Inferior parietal cortex (tissue), 1 donor: Measurements from ENCODE around the gene SH3BP2.
"Not testable (repeated sequence)": the region's sequence is repeated elsewhere in the genome, so short reads cannot be mapped to it uniquely, and the experiment has no call there.

ENCODE experiments used
- DNase-seq: peaks from one replicate; pipeline ENCODE4 v3.0.0-alpha.2; 2016; ENCODE audit errors: extremely low spot score

SH3BP2 gene

DNA sequence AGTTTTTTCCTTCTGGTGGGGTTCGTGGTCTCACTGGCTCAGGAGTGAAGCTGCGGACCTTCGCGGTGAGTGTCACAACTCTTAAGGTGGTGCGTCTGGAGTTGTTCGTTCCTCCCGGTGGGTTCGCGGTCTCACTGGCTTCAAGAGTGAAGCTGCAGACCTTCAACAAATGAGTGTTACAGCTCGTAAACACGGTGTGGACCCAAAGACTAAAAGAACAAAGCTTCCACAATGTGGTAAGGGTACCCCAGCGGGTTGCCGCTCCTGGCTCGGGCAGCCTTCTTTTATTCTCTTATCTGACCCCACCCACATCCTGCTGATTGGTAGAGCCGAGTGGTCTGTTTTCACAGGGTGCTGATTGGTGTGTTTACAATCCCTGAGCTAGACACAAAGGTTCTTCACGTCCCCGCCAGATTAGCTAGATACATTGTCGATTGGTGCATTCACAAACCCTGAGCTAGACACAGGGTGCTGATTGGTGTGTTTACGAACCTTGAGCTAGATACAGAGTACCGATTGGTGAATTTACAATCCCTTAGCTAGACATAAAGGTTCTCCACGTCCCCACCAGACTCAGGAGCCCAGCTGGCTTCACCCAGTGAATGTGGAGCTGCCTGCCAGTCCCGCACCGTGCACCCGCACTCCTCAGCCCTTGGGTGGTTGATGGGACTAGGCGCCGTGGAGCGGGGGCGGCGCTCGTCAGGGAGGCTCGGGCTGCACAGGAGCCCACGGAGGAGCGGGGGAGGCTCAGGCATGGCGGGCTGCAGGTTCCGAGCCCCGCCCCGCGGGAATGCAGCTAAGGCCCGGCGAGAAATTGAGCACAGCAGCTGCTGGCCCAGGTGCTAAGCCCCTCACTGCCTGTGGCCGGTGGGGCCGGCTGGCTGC, 30.2 kb upstream of the SH3BP2 start:
- not testable (repeated sequence) for DNase-seq

DNA sequence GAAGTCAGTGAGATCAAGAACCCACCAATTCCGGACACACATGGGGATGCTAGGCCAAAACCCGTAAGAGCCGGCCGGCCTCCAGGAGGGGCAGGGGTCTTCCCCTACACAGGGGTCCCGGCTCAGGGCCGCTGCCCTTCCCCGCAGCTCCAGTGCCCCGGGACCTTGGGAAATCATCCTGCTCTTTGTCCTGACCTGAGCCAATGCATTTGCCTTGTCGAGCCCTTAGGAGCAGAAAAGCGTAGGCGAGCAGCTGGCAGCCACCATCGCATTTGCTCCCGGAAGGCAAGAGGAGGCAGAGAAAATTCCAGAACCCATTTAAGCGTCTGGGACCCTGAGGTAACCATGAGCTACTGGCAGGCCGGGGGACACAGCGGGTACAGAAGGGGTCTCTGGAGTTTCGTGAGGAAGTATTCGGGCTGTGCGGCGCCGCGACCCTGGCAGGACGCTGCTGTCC, 29.3 kb upstream of the SH3BP2 start:
- DNase-seq = no peak

DNA sequence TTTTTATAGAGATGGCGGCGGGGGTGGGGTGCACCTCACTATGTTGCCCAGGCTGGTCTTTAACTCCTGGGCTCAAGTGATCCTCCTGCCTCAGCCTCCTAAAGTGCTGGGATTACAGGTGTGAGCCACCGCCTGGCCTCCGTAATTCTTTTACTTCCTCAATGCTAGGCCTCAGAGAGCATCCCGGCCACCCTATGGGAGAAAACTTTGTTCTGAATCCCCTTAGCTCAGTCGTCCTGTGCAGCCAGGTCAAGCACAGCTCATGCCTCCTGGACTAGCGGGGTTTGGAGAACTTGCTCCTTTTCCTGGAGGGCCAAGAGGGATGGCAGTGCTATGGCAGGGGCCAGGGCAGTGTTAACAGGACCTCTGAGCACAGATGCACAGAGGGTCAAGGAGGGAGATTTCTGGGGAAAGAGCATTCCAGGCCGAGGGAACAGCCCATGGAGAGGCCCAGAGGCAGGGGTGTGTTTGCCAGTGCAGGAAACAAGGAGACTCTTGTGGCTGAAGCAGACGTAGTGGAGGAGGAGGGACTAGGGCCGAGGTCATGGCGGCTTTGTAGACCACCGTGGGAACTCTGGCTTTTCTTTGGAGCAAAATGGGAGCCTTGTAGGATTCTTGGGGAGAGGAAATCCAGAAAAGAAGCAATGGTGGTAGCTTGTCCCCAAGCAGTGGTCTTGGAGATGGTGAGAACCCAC, 26.9 kb upstream of the SH3BP2 start:
- DNase-seq = no peak

GRCh38 chr4:2767046-2767704, 25.7 kb upstream of the SH3BP2 start:
- no peak for DNase-seq

GRCh38 chr4:2767705-2768074, 25.2 kb upstream of the SH3BP2 start:
- DNase-seq = no peak

DNA sequence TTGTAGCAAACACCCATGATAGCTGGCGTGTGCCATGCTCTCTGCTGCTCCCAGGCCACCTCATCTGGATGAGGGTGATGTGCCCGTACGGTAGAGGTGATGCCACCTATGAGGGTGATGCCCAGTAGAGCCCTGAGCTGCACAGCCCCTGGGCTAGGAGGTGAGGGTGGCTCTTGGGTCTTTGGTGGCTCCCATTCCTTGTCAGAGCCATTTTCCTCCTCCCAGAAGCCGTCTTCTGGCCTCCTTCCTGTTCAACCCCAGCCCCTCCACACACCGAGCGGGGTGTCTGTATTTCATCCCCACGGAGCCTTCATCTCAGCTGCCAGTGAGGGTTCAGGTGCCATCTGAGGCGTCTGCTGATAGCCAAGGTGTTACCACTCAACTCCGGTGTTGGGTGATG, 24.8 kb upstream of the SH3BP2 start:
- no peak for DNase-seq

DNA sequence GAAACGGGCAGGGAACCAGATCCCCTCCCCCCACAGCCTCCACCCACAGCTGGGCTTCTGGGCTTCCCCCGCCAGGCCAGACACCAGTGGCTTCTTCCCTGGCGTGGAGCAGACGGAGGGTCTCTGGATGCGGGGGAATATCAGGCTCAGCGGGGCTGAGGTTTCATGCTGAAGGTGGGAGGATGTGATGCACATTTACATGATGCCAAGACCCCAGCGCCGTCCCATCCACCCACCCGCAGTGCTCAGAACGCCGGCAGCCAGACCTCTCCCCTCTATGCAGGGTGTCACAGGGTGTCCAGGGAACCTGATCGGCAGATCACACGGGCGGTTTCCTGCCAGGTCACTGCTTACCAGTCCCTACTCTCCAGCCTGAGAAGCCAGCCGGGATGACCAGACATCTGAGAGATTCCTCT, 24.0 kb upstream of the SH3BP2 start:
- no peak for DNase-seq

- DNase-seq = no peak
Measured at GRCh38 chr4:2771264-2771663, 21.6 kb upstream of the SH3BP2 start.

DNA sequence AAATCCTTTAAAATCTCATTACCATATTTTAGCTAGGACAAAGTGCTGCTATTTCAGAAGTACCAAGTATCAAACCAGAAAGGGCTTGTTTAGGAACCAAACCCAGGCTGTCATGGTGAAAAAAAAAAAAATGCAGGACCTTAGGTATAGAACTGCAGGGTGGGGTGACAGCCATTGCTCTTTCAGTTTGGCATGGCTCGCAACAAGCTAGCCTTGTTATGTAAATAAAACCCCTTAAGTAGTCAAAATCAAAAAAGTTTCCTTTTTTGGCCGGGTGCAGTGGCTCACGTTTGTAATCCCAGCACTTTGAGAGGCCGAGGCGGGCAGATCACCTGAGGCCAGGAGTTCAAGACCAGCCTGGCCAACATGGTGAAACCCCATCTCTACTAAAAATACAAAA, 12.2 kb upstream of the SH3BP2 start:
- DNase-seq = not testable (repeated sequence)

- no peak for DNase-seq
Measured at GRCh38 chr4:2781911-2782310, 11.0 kb upstream of the SH3BP2 start.

- DNase-seq = no peak
Measured at GRCh38 chr4:2783790-2784189, 9.1 kb upstream of the SH3BP2 start.

- DNase-seq = no peak
Measured at GRCh38 chr4:2785613-2786012, 7.3 kb upstream of the SH3BP2 start.

DNA sequence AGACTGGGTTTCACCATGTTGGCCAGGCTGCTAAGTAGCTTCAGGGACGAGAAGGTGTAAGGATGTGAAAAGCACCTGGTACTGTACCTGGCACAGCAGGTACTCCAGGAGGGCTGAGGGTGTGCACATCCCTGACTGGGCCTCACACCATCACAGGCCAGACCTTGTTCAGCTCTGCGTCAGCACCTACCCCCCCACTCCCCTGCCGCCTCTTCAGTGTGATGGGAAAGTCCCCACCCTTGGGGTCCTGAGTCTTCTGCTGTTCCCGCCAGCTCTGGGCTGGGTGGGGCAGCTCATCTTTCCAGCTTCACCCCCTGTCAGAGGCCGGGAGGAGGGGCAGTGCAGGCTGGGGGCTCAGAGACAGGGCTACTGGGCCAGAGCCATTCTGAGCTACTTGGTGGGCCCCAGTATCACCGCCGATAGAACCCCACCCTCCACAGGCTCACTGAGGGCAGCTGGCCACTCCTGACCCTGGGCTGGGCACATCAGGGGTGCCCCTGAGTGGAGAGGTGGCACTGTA, 6.7 kb upstream of the SH3BP2 start:
- DNase-seq = no peak

DNA sequence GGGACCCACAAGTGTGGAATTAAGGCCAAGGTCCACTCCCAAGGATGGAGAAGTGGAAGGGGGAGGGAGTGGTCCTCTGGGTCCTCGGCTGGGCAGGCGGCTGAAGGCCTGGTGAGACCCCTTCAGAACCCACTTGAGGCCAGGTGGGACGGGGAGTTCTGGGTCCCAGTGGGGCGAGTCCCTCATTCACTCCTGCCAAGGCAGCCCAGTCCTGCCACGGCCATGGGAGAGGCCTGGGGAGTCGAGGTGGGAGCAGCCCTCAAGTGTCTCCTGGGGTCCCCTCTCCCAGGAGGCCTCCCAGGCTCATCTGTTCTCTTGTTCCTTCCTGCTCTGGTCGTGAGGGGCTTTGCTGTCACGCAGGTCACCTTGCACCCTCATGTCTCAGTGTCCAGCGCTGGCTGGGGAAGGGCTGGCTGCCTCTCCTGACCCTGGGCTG, 6.1 kb upstream of the SH3BP2 start:
- no peak for DNase-seq

GRCh38 chr4:2787230-2788100, 5.4 kb upstream of the SH3BP2 start:
- no peak for DNase-seq

DNA sequence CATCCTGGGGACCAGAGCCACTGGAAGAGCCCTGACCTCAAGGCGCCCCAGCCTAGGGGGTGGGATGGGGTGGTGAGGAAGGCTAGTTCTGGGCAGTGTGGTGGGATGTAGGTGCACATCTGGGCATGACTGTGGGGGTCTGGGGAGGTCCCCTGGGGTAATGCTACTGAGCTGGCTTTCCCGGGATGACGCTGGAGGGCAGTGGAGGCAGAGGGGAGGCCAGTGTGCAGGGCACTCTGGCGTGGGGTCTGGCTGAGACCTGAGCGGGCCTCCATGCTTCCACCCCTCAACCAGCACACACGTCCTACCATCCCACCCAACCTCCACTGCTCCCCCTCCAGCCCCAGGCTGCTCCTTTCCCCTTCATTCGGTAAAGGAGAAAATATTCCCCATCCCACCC, 4.8 kb upstream of the SH3BP2 start:
- no peak for DNase-seq

- DNase-seq = no peak
Measured at GRCh38 chr4:2788532-2789103, 4.3 kb upstream of the SH3BP2 start.

GRCh38 chr4:2789351-2789750, 3.5 kb upstream of the SH3BP2 start:
- DNase-seq = no peak

DNA sequence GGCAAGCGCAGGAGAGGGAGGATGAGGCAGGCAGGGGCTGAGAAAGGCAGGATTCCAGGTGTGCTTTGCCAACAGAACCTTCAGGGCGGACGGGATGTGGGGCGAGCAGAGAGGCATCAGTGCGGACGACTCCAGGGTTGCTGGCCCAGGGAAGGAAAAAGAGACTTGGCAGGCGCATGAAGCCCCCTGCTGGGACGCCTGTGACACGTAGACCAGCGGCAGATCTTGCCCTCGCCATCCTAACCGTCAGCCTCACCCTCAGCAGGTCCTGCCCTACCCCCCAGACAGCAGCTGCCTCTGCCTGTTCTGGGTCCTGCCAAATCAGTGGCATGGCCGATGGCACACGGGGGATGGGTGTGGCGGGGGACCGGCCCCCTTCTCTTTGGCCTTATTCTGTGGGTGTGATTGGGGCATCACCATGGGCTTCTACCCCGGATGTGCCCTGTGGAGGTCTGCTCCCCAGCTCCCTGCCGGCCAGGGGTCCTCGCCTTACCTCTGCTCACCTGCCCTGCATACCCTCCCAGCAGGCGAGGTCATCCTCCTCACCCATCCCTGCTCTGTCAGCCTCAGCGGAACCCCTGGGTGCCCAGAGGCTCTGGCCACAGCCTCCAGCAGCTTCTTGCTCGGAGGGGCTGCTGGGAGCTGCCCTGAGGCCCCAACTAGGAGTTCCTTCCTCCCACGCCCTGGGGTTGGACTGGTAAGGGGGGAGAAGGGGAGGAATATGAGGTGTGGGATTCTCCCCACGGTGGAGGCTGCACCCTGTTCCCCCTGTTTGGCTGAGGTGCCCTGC, 2.9 kb upstream of the SH3BP2 start:
- DNase-seq = no peak
